ENCODE data around the gene VLDLR.

- TF ChIP-seq CTCF (IDR thresholded peaks at IDR 0.05; ENCODE audit: insufficient read depth, low read length, poor library complexity, severe bottlenecking) (no peak), EZH2phosphoT487 (conservative IDR thresholded peaks at IDR 0.05; ENCODE audit: low read length) (no peak)
Observed at GRCh38 chr9:2645569-2645968, 24.0 kb downstream of the VLDLR start.

Measured in SU-DHL-6 (cell line).